ENCODE data around the gene AMBRA1.

The AMBRA1 gene

GRCh38 chr11:46504817-46505613 lies 88.8 kb downstream of the AMBRA1 start:
- DNase-seq, result no peak

DNA sequence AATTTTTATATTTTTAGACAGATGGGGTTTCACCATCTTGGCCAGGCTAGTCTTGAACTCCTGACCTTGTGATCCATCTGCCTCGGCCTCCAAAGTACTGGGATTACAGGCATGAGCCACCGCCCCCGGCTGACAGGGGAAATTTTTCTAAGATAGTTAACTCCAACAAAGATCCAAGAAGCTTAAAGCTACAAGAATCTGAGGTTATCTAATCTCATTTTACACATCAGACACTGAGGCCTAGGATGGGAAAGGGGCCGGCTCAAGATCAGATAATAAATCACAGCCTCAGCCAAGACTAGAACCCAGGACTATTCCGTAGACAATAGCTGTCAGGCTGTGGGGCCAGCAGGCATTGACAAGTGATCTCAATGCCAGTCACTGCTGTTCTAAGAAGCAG lies 94.0 kb downstream of the AMBRA1 start:
- no peak for DNase-seq

DNA sequence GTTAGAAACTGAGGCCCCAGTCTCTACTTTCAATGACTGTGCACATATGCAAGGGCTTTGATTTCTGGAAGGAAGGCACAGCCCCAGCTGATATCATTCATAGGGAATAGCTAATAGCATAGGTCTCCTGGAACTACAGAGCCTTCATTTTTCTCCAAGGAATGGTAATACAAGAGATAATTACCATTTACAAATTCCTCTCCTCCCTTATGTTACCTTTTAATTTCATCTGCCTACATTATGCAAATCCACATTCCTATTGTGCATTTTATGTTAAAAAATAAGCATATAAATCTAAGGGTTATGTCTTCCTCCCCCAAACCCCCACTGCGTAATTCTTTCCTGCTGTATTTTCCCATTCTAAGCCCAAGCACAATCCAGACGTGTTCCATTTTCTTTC lies 94.9 kb downstream of the AMBRA1 start:
- DNase-seq, result no peak

DNA sequence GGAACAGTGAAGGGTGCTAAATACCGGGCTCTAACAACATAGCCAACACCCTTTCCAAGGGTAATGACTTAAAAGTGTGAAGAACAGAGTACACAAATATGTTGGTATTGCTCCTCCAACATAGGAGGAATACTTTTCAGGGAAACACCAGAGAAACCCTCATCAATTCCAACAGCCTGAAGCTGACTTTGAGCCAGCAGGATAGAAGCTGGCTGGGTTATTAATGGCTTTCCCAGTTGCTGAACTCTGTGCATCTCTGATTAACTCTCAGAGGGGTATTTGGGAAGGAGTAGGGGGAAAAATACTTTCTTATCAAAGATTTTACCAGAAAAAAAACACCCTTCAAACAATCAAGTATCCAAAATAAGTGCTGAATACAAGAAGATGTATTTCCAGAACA lies 95.6 kb downstream of the AMBRA1 start:
- DNase-seq, result no peak

- DNase-seq, result no peak
Measured at GRCh38 chr11:46497498-46497897, 96.3 kb downstream of the AMBRA1 start.

- no peak for DNase-seq
Measured at GRCh38 chr11:46493791-46494190, 100.0 kb downstream of the AMBRA1 start.

GRCh38 chr11:46492532-46492931 lies 101.3 kb downstream of the AMBRA1 start:
- DNase-seq, result no peak

DNA sequence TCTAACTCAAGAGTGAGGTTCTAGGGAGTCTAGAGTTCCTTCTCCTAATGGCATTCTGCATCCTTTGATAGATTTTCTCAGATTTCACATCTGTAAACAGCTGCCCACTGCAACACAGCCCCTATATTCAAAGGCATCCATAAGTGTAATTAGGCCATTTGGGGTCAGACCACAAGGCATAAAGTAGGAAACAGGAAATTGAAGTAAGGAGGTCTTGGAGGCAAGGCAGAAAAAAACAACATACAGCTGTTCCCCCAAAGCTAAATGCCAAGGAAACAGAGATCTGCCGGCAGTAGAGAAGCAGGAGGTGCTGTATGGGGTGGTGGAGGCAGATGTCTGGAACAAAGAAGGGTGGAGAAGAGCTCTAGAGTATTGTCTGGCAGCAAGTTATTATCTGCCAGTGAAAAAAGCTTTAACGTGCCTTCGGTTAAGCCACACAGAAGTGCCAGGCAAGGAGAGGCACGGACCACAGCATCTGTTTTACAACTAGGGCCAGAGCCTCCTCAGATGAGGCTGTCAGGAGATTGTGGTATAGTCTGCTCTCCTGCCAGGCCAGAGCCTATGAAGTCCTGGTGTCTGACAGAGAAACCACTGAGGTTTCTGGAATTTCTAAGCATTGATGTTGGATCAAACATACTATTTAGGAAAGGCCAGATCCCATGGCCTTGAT lies 102.0 kb downstream of the AMBRA1 start:
- DNase-seq, result no peak

DNA sequence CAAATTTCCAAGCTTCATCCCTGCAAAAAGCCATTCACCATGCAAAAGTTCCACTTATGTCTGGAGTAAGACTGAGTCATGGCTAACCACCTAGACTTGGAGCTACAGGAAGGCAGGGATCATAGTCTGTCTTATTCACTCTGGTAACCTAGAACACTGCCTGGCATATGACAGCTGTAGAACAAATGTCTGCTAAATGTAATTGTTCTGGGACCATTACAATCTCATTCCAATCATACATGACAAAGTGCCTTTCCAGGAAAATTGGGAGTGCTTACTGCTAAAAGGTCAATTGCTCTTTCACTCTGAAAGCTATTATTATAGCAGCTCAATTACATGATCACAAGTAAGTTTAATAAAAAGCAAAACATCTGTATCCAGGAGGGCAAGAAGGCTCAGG lies 103.2 kb downstream of the AMBRA1 start:
- no peak for DNase-seq

GRCh38 chr11:46489656-46490560 lies 103.9 kb downstream of the AMBRA1 start:
- peak; percentile 25 to 46 for DNase-seq

DNA sequence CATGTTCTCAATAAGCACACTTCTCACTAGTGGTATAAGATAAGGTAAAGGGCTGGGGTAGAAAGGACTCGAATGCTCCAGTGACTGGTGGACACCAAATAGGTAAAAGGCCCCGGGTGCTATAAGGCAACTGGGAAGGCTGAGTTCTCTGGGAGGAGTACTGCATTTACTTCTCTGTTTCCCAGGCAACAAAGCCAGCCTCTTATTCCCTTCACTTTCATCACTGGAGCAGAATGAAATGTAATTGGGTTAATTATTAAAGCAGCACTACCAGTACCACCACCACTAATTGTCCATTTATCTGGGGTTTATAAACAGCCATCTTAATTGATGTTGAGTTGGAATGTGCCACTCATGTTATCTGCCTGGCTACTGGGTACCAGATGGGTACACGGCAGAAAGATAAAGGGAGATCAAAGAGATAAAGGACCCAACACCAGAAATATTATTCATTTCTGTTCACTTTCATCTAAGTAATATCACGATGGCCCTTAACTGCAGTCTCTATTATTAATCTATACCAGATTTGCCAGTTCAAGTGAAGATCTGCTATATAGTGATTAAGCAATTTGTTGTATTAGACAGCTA lies 107.9 kb downstream of the AMBRA1 start:
- no peak for DNase-seq

DNA sequence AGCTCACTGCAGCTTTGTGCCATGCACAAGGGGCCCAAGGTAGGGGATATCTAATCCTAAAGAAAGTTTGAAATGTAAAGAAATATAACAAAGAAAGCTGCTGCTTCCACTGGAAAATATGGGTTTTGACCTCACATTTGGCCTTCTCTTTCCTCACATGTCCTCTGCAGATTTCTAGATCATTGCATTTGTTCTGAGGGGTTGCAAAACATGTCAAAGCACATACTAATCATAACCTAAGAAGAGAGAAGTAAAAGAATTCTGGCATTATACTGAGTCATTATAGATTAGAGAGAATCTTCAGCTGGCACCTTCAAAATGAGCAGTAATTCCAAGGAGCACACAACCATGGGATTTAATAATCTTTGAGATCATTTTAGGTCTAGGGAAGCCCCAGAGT lies 109.7 kb downstream of the AMBRA1 start:
- DNase-seq, result no peak

- no peak for DNase-seq
Measured at GRCh38 chr11:46480909-46481308, 112.9 kb downstream of the AMBRA1 start.

DNA sequence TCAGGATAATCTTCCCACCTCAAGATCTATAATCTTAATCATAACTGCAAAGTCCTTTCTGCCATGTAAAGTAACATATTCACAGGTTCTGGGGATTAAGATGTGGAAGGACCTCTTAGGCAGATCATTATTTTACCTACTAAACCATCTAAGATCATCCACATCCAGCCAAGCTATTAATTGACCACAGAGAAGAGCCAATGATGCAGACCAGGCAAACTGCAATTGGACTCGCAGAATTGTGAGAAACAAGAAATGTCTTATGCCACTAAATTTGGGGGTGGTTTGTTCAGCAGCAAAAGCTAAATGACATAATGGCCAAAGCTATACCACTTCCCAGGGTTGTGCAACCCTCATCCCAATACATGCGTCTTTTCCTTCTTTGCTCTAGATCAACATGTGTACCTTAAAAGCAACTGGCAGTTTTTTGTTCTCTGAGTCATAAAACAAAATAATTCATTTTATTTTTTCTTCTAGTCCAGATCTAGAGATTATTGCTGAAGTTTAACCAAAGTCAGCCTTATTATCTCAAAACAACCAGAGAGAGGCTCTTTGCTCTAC lies 113.6 kb downstream of the AMBRA1 start:
- no peak for DNase-seq

GRCh38 chr11:46479601-46480000 lies 114.2 kb downstream of the AMBRA1 start:
- DNase-seq, result no peak

DNA sequence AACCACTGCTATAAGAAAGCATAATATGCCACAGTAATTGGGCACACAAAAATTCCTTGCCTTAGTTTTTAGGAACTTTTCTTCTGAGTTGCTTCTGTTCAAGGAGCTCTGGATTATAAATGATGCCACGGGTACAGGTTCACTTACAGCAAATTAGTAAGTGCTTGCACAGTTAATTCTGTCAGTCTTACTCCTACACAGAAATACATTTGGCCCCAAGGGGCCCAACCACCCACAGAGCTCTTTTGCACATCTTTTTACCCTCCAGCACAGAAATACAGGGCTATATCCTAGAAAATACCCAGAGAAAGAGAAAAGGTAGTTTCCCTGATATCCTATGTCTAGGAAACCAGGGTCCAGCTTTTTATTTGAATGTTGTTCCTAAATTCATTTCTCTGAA lies 115.6 kb downstream of the AMBRA1 start:
- DNase-seq, result no peak

- no peak for DNase-seq
Measured at GRCh38 chr11:46477136-46477535, 116.7 kb downstream of the AMBRA1 start.

DNA sequence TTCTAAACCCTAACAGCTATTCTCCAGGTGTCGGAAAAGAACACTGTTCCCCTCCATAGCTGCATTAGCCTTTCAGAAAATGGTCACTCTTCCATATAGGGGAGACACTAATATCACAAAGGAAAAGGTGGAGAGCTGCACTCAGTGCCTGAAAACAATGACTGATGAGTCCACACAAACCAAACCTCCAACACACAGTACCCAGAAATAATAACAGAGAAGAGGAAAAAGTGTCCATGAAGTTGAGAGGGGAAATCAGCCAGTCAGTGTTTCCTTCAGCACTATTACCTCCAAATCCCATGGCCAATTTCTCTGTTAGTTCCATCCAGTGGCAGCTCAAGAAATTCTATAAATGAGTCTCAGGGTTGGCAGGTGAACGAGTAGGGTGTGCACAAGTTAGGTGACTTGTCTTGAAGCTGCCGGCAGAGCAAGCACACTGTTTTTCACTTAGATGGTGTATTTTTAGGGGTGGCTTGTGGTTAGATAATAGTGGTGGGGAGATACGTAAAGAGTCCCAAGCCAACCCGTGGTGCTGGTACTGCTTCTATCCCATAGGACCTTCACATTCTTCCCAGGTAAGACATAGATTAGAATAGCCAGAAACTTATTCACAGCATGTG lies 117.8 kb downstream of the AMBRA1 start:
- DNase-seq, result no peak

- no peak for DNase-seq
Measured at GRCh38 chr11:46475051-46475925, 118.5 kb downstream of the AMBRA1 start.

GRCh38 chr11:46472662-46472994 lies 121.2 kb downstream of the AMBRA1 start:
- no peak for DNase-seq

All from inflammatory macrophage (primary cell).